Astrocyte of the cerebellum (primary cell): ENCODE data around the gene FXYD3.

ENCODE experiments used
- DNase-seq: peaks from one replicate; pipeline ENCODE4 v3.0.0-alpha.2; 2011; ENCODE audit warnings: low read depth
- H3K4me3 ChIP-seq: 2 replicates; pipeline ENCODE4 v1.5.1; 2011; ENCODE audit warnings: mild to moderate bottlenecking, low read depth, low read length, moderate library complexity
- in situ Hi-C: cut with HindIII; loops from 2 replicates; pipeline ENCODE4 v1.10.0; 2017; ENCODE audit warnings: low sequenced_read_pairs
- TF ChIP-seq, protein P1 (sequence below): IDR thresholded peaks from 2 replicates; pipeline ENCODE4 v1.5.1; 2012; ENCODE audit warnings: low read length, low read depth, moderate library complexity, mild to moderate bottlenecking; ENCODE audit errors: missing control alignments

FXYD3 gene

DNA sequence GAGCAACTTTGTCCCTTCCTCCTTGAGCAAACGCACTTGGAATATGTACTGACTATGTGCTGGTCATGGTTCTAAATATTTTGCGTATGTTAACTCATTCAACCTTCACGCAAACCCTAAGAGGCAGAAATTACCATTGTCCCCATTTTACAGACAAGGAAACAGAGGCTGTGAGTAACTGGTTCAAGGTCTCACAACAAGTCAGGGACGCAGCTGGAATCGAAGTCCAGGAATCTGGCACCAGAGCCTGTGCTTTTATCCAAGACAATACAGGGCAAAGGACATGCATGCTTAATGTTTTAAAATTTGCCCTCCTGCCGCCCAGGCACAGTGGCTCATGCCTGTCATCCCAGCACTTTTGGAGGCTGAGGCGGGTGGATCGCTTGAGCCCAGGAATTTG, 44.0 kb downstream of the FXYD3 start:
- in situ Hi-C loops = no loop called here
- TF ChIP-seq, protein P1, sequence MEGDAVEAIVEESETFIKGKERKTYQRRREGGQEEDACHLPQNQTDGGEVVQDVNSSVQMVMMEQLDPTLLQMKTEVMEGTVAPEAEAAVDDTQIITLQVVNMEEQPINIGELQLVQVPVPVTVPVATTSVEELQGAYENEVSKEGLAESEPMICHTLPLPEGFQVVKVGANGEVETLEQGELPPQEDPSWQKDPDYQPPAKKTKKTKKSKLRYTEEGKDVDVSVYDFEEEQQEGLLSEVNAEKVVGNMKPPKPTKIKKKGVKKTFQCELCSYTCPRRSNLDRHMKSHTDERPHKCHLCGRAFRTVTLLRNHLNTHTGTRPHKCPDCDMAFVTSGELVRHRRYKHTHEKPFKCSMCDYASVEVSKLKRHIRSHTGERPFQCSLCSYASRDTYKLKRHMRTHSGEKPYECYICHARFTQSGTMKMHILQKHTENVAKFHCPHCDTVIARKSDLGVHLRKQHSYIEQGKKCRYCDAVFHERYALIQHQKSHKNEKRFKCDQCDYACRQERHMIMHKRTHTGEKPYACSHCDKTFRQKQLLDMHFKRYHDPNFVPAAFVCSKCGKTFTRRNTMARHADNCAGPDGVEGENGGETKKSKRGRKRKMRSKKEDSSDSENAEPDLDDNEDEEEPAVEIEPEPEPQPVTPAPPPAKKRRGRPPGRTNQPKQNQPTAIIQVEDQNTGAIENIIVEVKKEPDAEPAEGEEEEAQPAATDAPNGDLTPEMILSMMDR = no peak
- DNase-seq = no peak
- no peak overlapping the region for H3K4me3 ChIP-seq

- H3K4me3 ChIP-seq = no peak overlapping the region
- in situ Hi-C loops = no loop called here
- TF ChIP-seq, protein P1 = no peak
- DNase-seq = no peak
These were observed 45.2 kb downstream of the FXYD3 start for GRCh38 chr19:35160629-35161433.

DNA sequence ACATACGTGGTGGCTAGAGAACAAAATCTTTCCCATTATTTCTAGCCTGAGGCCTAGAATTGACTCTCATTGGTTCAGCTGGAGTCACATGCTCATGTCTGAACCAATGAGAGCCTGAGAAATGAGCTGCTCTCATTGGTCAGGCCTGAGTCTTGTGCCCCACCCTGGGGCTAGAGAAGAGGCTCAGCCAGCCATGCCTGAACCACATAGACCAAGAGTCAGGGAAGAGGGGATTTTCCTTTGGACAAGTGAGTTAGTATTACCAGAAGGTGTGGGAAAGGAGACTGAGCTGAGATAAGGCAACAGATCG, 45.8 kb downstream of the FXYD3 start:
- DNase-seq = no peak
- in situ Hi-C loops = no loop called here
- H3K4me3 ChIP-seq = no peak overlapping the region
- TF ChIP-seq, protein P1 = no peak

DNA sequence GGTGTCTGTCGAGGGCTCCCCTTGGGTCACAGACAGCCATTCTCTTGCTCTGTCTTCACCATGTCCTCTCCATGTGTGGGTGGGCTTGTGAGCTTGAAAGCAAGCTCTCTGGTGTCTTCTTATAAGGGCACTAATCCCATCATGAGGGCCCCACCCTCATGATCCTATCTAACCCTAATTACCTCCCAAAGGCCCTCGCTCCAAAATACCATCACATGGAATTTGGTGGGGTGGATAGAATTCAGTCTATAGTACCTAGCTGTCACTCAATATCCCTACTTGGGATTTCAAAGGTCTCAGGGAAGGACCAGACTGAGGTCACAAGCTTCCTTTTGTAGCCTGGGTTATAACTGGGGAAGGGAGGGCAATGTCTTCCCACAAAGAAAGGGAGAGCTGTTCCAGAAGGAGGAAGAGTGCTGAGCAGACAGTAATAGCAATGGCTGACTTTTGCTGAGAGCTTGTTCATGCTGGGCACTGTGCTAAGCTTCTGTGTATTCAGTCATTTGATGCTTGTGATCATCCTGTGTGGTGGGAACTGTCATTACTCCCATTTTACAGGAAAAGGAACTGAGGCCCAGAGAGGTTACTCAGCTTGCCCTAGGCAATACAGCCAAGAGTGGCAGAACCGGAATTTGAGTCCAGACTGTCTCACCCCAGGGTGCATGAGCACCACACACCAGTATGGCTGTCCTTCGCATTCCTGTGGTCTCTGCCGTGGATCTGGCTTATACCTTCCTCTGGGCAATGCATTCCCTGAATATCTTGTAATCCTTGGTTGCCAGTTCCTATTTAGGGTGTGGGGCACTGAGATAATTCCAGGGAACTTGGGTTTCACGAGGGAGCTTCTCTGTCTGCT, 47.1 kb downstream of the FXYD3 start:
- TF ChIP-seq, protein P1 = no peak
- no peak overlapping the region for H3K4me3 ChIP-seq
- DNase-seq = peak; percentile 27
- in situ Hi-C loops = no loop called here

DNA sequence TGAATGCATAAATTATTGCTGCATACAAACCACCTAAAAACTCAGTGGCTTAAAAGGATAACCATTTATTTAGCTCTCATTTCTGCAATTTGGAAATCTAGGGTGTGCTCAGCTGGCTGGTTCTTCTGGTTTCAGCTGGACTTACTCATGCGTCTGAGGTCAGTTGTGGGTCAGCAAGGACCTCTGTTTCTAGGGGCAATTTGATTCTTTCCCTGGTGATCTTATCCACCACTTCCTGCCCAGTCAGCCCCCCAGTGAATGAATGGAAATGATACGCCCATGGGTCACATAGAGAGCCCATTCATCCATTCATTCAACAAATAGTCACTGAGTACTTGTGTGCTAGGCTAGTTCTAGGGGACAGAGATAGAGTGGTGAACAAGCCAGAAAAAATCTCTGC, 48.8 kb downstream of the FXYD3 start:
- in situ Hi-C loops = no loop called here
- TF ChIP-seq, protein P1 = no peak
- no peak overlapping the region for H3K4me3 ChIP-seq
- DNase-seq = no peak

- no peak for DNase-seq
- no peak overlapping the region for H3K4me3 ChIP-seq
- TF ChIP-seq, protein P1 = no peak
- in situ Hi-C loops = no loop called here
These were observed 49.8 kb downstream of the FXYD3 start for GRCh38 chr19:35165200-35166058.
